PC-9 (cell line): ENCODE measurements around the gene VGF.

Source experiments
- CTCF ChIP-seq: fragments of 200-600 bp; sonication (generic); conservative IDR thresholded peaks from 2 replicates; pipeline ENCODE4 v1.6.1; 2017; ENCODE audit warnings: mixed run types, antibody characterized with exemption, mild to moderate bottlenecking, moderate library complexity
- EZH2 ChIP-seq: fragments of 200-600 bp; sonication (generic); IDR thresholded peaks from 2 replicates; pipeline ENCODE4 v1.8.0; 2017; ENCODE audit warnings: antibody characterized with exemption, low read depth

- TF ChIP-seq CTCF: no peak
- TF ChIP-seq EZH2: no peak
These were observed 10.3 kb upstream of the VGF start for GRCh38 chr7:101175664-101176063.
